Transverse colon (tissue), 4 donors: ENCODE data around the gene FARP1. TPM values are rescaled to one million over a fixed set of nuclear protein-coding genes. Genes with fewer than 3 reads are reported as not detected.
"Not testable (repeated sequence)": the region's sequence is repeated elsewhere in the genome, so short reads cannot be mapped to it uniquely, and the experiment has no call there.

Experiments used
- DNase-seq: peaks from one replicate; pipeline ENCODE4 v3.0.0-alpha.2; 2019
- H3K27ac ChIP-seq, 4 donors: fragments of 200-600 bp; sonication (generic); 2 replicates each; pipeline ENCODE4 v1.5.1; 2016 to 2018; ENCODE audit warnings: inconsistent platforms in 4 of 4
- H3K27me3 ChIP-seq: fragments of 200-600 bp; sonication (generic); 2 replicates; pipeline ENCODE4 v1.5.1; 2017; ENCODE audit warnings: inconsistent platforms
- H3K36me3 ChIP-seq, 4 donors: fragments of 200-600 bp; sonication (generic); 2 replicates each; pipeline ENCODE4 v1.5.1; 2017 to 2019; ENCODE audit warnings: inconsistent platforms in 4 of 4
- H3K4me1 ChIP-seq, 4 donors: fragments of 200-600 bp; sonication (generic); 2 replicates each; pipeline ENCODE4 v1.5.1; 2017 to 2020; ENCODE audit warnings: inconsistent platforms in 4 of 4
- H3K4me3 ChIP-seq, 4 donors: fragments of 200-600 bp; sonication (generic); 1 replicate in 1 of 4; 2 replicates in 3 of 4; pipeline versions ENCODE4 v1.5.1 to v1.6.1; 2017 to 2019; ENCODE audit warnings: inconsistent platforms in 4 of 4
- H3K9me3 ChIP-seq, 2 donors: fragments of 200-600 bp; sonication (generic); 2 replicates each; pipeline ENCODE4 v1.5.1; 2017 to 2019; ENCODE audit warnings: inconsistent platforms in 2 of 2
- CTCF ChIP-seq, 5 experiments: fragments of 200-600 bp in 3 of 5; fragments of 450-650 bp in 2 of 5; sonication (generic) in 3 of 5; IDR thresholded peaks; 1 replicate in 2 of 5; 2 replicates in 3 of 5; pipeline ENCODE4 v1.5.1; 2016 to 2017; ENCODE audit warnings: antibody characterized with exemption in 5 of 5, inconsistent platforms in 3 of 5, mild to moderate bottlenecking in 2 of 5, moderate library complexity in 1 of 5
- EP300 ChIP-seq: sonication (generic); formaldehyde crosslinking; IDR thresholded peaks from one replicate; pipeline ENCODE4 v1.6.1; 2017; ENCODE audit warnings: antibody characterized with exemption, low read depth
- POLR2A ChIP-seq: fragments of 450-650 bp; IDR thresholded peaks from one replicate; pipeline ENCODE4 v1.6.1; 2016; ENCODE audit warnings: antibody characterized with exemption, mild to moderate bottlenecking, moderate library complexity
- POLR2AphosphoS5 ChIP-seq, 3 donors: sonication (generic); formaldehyde crosslinking; IDR thresholded peaks; one replicate each; pipeline ENCODE4 v1.6.1; 2016; ENCODE audit warnings: antibody characterized with exemption in 3 of 3
- WGBS, 2 donors: methylation state at CpG; one replicate each; pipeline ENCODE4 v1.1.5; 2018; ENCODE audit warnings: low coverage in 1 of 2; 5-methylcytosine and 5-hydroxymethylcytosine counted together
- in situ Hi-C, 4 donors: fragments of 200-750 bp; cut with MboI; loops; one replicate each; pipeline versions ENCODE4 v1.15.0 to v1.15.1; 2017; ENCODE audit warnings: low sequenced_read_pairs in 3 of 4, low pct_ligation_motif_present in 1 of 4, low pct_unique_long_range_greater_than_20kb in 1 of 4
- intact Hi-C: fragments of 100-400 bp; cut with DNase I; formaldehyde crosslinking; loops from one replicate; pipeline ENCODE4 v1.15.1; 2023; ENCODE audit warnings: low total_unique reads
- total RNA-seq, 4 donors: library from RNA; depleted of rRNA; stranded (reverse); fragments of >200 nt; gene quantifications; one replicate each; pipeline ENCODE4 v1.1.0, GENCODE V29; 2016

FARP1 gene
- total RNA-seq, 4 donors from 2014 or later, result 32.8 to 41.8 (median 38.3) TPM

GRCh38 chr13:98366010-98366409, 223.1 kb downstream of the FARP1 start:
- TF ChIP-seq POLR2A (no peak), EP300 (no peak), POLR2AphosphoS5 (IDR thresholded peaks at IDR 0.05) (no peak), CTCF (IDR thresholded peaks at IDR 0.05) (no peak)
- 92 to 94% methylated on average over 2 of the region's 2 CpGs for WGBS, 2 donors
- H3K27ac ChIP-seq, result no peak overlapping the region
- intact Hi-C loops (no loop called here), in situ Hi-C loops (no loop called here)
- H3K27me3 ChIP-seq, result no peaks in the 10 kb centered on the region
- no peaks in the 10 kb centered on the region for H3K36me3 ChIP-seq
- no peak overlapping the region for H3K4me3 ChIP-seq
- H3K4me1 ChIP-seq, result peaks cover 0 to 5% (median 1%) of the 10 kb centered on the region in 4 donors
- H3K9me3 ChIP-seq, result no peaks in the 10 kb centered on the region
- DNase-seq, result no peak

- no peak for DNase-seq
- Histone ChIP-seq H3K9me3 (no peaks in the 10 kb centered on the region), H3K36me3 (no peaks in the 10 kb centered on the region), H3K4me3 (no peak overlapping the region), H3K27ac (no peak overlapping the region), H3K27me3 (no peaks in the 10 kb centered on the region), H3K4me1 (peaks cover 0 to 7% (median 3%) of the 10 kb centered on the region in 4 donors)
- intact Hi-C loops (no loop called here), in situ Hi-C loops (no loop called here)
- TF ChIP-seq POLR2A, result no peak
- TF ChIP-seq EP300, result no peak
- no peak for TF ChIP-seq CTCF (IDR thresholded peaks at IDR 0.05)
- TF ChIP-seq POLR2AphosphoS5 (IDR thresholded peaks at IDR 0.05), result no peak
- 90 to 93% methylated on average over 3 to 7 of the region's 7 CpGs for WGBS, 2 donors
These were observed 223.5 kb downstream of the FARP1 start for GRCh38 chr13:98366443-98366842.

GRCh38 chr13:98366959-98367358, 224.1 kb downstream of the FARP1 start:
- peak overlapping the region in 2 of 4 donors; percentile 8 to 54 for H3K27ac ChIP-seq
- DNase-seq, result no peak
- H3K4me1 ChIP-seq, result peaks cover 0 to 10% (median 3%) of the 10 kb centered on the region in 4 donors
- no peak for TF ChIP-seq CTCF (IDR thresholded peaks at IDR 0.05)
- no peak for TF ChIP-seq EP300
- TF ChIP-seq POLR2AphosphoS5 (IDR thresholded peaks at IDR 0.05), result no peak
- TF ChIP-seq POLR2A, result no peak
- H3K4me3 ChIP-seq, result no peak overlapping the region
- in situ Hi-C loops (no loop called here), intact Hi-C loops (no loop called here)
- 91% methylated on average over 4 of the region's 4 CpGs; no CpG with 5 or more reads in 1 of the 2 donors for WGBS, 2 donors
- no peaks in the 10 kb centered on the region for H3K27me3 ChIP-seq
- H3K9me3 ChIP-seq, result no peaks in the 10 kb centered on the region
- H3K36me3 ChIP-seq, result no peaks in the 10 kb centered on the region

- 58 to 70% methylated on average over 2 of the region's 2 CpGs for WGBS, 2 donors
- H3K27me3 ChIP-seq, result no peaks in the 10 kb centered on the region
These were observed 225.1 kb downstream of the FARP1 start for GRCh38 chr13:98368019-98368418.

GRCh38 chr13:98369520-98369919, 226.6 kb downstream of the FARP1 start:
- H3K27me3 ChIP-seq, DNase-seq, intact Hi-C loops, in situ Hi-C loops, H3K36me3 ChIP-seq, H3K9me3 ChIP-seq, H3K4me3 ChIP-seq: not testable (repeated sequence)
- Histone ChIP-seq H3K4me1 (peaks cover 0 to 10% (median 3%) of the 10 kb centered on the region in 4 donors), H3K27ac (peak overlapping the region in 1 of 4 donors; percentile 34)
- 100% methylated on average over 1 to 2 of the region's 2 CpGs for WGBS, 2 donors

More at GRCh38 chr13:98368019-98368418, 225.1 kb downstream of the FARP1 start:
- in situ Hi-C loops (no loop called here), intact Hi-C loops (no loop called here)
- Histone ChIP-seq H3K9me3 (no peaks in the 10 kb centered on the region), H3K4me1 (peaks cover 0 to 10% (median 3%) of the 10 kb centered on the region in 4 donors), H3K4me3 (no peak overlapping the region), H3K27ac (peak overlapping the region; percentile 4 to 60 (median 22)), H3K36me3 (no peaks in the 10 kb centered on the region)
- no peak for DNase-seq
- TF ChIP-seq POLR2A (no peak), CTCF (IDR thresholded peaks at IDR 0.05) (no peak), EP300 (no peak), POLR2AphosphoS5 (IDR thresholded peaks at IDR 0.05) (no peak)
